HUES6 (cell line): ENCODE results near the gene RIMS4.

ENCODE experiments used
- H3K27ac ChIP-seq: 2 replicates; pipeline ENCODE4 v1.7.0; 2013; ENCODE audit warnings: low read depth, mild to moderate bottlenecking, low read length, inconsistent platforms
- H3K27me3 ChIP-seq: 2 replicates; pipeline ENCODE4 v1.6.1; 2013; ENCODE audit warnings: low read length; ENCODE audit not compliant: control insufficient read depth, insufficient read depth
- H3K36me3 ChIP-seq: 2 replicates; pipeline ENCODE4 v1.6.1; 2013; ENCODE audit warnings: low read length; ENCODE audit not compliant: control insufficient read depth, insufficient read depth
- H3K4me1 ChIP-seq: 2 replicates; pipeline ENCODE4 v1.6.1; 2013; ENCODE audit warnings: low read length; ENCODE audit not compliant: control insufficient read depth, insufficient read depth
- H3K4me3 ChIP-seq: 2 replicates; pipeline ENCODE4 v1.5.1; 2013; ENCODE audit warnings: low read depth, low read length
- H3K9ac ChIP-seq: one replicate; pipeline ENCODE4 v1.6.1; 2013; ENCODE audit warnings: mild to moderate bottlenecking, low read length
- H3K9me3 ChIP-seq: 2 replicates; pipeline ENCODE4 v1.6.1; 2013; ENCODE audit warnings: low read depth, low read length; ENCODE audit not compliant: control insufficient read depth, insufficient read depth

The RIMS4 gene

GRCh38 chr20:44810391-44811149, at the start of gene RIMS4:
Gene RIMS4 (minus strand): TSS chr20:44810546. CDS start chr20:44810271, 275 bp downstream.
- H3K27me3 ChIP-seq, result peaks cover 72% of the 10 kb centered on the region
- no peak within 1 kb of the TSS for H3K9ac ChIP-seq
- no peaks in the 10 kb centered on the region for H3K4me1 ChIP-seq
- H3K27ac ChIP-seq, result no peak within 1 kb of the TSS
- H3K9me3 ChIP-seq, result no peaks in the 10 kb centered on the region
- H3K36me3 ChIP-seq, result no peaks in the 10 kb centered on the region
- peak within 1 kb of the TSS; percentile 54 for H3K4me3 ChIP-seq

- H3K4me3 ChIP-seq, result no peak overlapping the region
- H3K36me3 ChIP-seq, result no peaks in the 10 kb centered on the region
- H3K27me3 ChIP-seq, result no peaks in the 10 kb centered on the region
- H3K27ac ChIP-seq, result no peak overlapping the region
- no peak overlapping the region for H3K9ac ChIP-seq
- H3K4me1 ChIP-seq, result no peaks in the 10 kb centered on the region
- no peaks in the 10 kb centered on the region for H3K9me3 ChIP-seq
These were observed 48.4 kb upstream of the RIMS4 start for GRCh38 chr20:44858606-44859360.

- no peak overlapping the region for H3K27ac ChIP-seq
- no peak overlapping the region for H3K4me3 ChIP-seq
- H3K4me1 ChIP-seq, result no peaks in the 10 kb centered on the region
- no peaks in the 10 kb centered on the region for H3K27me3 ChIP-seq
- H3K36me3 ChIP-seq, result no peaks in the 10 kb centered on the region
- H3K9me3 ChIP-seq, result no peaks in the 10 kb centered on the region
- H3K9ac ChIP-seq, result no peak overlapping the region
These were observed 46.6 kb upstream of the RIMS4 start for GRCh38 chr20:44856856-44857448.

GRCh38 chr20:44856442-44856841, 46.1 kb upstream of the RIMS4 start:
- Histone ChIP-seq H3K36me3 (no peaks in the 10 kb centered on the region), H3K27ac (no peak overlapping the region)

DNA sequence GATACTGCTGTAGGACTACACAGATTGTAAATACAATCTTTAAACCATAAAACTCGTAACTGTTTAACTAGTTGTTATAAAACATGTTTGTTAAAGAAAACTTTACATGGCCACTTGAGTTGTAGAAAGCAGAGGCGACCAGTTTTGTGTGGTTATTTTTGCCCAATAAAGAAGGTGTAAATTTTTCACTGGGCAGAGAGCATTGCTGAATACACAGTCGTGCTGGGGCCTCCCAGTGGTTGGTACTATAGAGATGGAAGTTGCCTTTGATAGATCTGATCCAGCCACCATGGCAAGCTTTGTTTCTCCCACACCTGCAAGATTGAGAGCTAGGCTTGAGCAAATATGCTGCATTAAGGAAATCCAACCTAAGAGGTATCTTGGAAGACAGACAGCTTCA, 41.2 kb upstream of the RIMS4 start:
- Histone ChIP-seq H3K27ac (no peak overlapping the region), H3K9ac (no peak overlapping the region), H3K36me3 (no peaks in the 10 kb centered on the region), H3K4me3 (no peak overlapping the region), H3K9me3 (no peaks in the 10 kb centered on the region), H3K27me3 (no peaks in the 10 kb centered on the region), H3K4me1 (no peaks in the 10 kb centered on the region)

More at GRCh38 chr20:44856442-44856841, 46.1 kb upstream of the RIMS4 start:
- Histone ChIP-seq H3K27me3 (no peaks in the 10 kb centered on the region), H3K9ac (no peak overlapping the region), H3K9me3 (no peaks in the 10 kb centered on the region), H3K4me1 (no peaks in the 10 kb centered on the region), H3K4me3 (no peak overlapping the region)

DNA sequence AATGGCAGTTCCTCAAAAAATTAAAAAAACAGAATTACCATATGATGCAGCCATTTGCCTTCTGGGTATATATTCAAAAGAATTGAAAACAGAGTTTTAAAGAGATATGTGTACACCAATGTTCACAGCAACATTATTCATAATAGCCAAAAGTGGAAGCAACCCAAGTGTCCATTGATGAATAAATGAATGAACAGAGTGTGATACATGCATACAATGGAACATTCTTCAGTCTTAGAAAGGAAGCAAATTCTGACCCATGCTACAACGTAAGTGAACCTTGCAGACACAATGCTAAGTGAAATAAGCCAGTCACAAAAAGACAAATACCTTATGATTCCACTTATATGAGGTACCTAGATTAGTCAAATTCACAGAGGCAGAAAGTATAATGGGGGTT, 40.5 kb upstream of the RIMS4 start:
- H3K27me3 ChIP-seq, result no peaks in the 10 kb centered on the region
- no peak overlapping the region for H3K27ac ChIP-seq
- H3K4me3 ChIP-seq, result no peak overlapping the region
- no peaks in the 10 kb centered on the region for H3K9me3 ChIP-seq
- no peaks in the 10 kb centered on the region for H3K36me3 ChIP-seq
- no peak overlapping the region for H3K9ac ChIP-seq
- H3K4me1 ChIP-seq, result no peaks in the 10 kb centered on the region

DNA sequence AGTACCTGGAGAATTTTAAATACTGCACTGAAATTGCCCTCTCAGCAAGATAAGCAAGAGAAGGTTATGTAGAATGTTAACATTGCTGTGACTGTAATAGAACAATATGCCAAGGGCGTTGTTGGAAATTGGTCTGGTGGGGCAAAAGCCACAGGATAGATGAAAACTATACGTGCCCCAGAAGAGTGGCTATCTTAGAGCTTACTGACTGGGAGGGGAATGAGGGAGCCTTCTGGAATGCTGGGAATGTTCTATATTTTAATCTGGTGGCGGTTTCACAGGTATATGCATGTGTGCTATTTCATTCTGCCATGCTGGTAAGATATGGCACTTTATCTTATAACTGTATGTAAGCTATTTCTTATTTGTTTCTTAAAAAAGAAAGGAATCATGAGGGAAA, 39.9 kb upstream of the RIMS4 start:
- H3K4me3 ChIP-seq, result no peak overlapping the region
- no peaks in the 10 kb centered on the region for H3K36me3 ChIP-seq
- H3K27me3 ChIP-seq, result no peaks in the 10 kb centered on the region
- no peaks in the 10 kb centered on the region for H3K4me1 ChIP-seq
- no peaks in the 10 kb centered on the region for H3K9me3 ChIP-seq
- H3K9ac ChIP-seq, result no peak overlapping the region
- no peak overlapping the region for H3K27ac ChIP-seq

- no peak overlapping the region for H3K9ac ChIP-seq
- no peak overlapping the region for H3K27ac ChIP-seq
- no peaks in the 10 kb centered on the region for H3K4me1 ChIP-seq
- no peaks in the 10 kb centered on the region for H3K36me3 ChIP-seq
- no peaks in the 10 kb centered on the region for H3K9me3 ChIP-seq
- no peaks in the 10 kb centered on the region for H3K27me3 ChIP-seq
- no peak overlapping the region for H3K4me3 ChIP-seq
These were observed 39.4 kb upstream of the RIMS4 start for GRCh38 chr20:44849703-44850102.

DNA sequence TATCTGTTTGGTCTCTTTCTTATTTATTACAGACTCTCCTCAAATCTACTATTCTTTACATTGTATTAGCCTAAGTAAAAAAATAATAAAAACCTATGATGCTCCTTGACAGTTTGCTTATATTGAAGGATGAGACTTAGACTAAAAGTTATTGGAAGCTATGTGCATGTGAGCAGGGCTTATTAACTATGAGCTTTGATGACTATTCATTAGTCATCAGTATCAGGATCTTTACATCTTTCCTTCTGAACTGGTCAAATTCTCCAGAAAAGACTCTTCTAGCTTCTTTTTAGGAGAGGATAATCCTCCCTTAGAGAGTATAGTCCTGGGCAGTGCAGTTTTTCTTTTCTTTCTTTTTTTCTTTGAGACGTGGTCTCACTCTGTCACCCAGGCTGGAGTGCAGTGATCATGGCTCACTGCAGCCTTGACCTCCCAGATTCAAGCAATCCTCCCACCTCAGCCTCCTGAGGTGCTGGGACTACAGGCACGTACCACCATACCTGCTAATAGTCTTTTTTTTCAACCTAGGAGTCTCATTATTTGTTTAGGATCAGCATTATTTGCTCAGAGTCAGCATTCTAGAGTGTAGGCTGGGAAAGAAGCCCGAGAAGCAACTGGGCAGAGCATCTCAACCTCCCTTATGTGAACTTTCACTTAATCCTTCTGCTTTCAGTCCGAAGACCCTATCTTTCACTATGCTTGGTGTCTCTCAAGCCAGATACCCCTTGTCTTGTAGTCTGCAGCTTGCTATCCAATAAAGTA, 38.1 kb upstream of the RIMS4 start:
- no peak overlapping the region for H3K9ac ChIP-seq

GRCh38 chr20:44843876-44844275, 33.5 kb upstream of the RIMS4 start:
- no peaks in the 10 kb centered on the region for H3K36me3 ChIP-seq
- no peak overlapping the region for H3K27ac ChIP-seq
- no peak overlapping the region for H3K9ac ChIP-seq
- H3K27me3 ChIP-seq, result no peaks in the 10 kb centered on the region
- no peaks in the 10 kb centered on the region for H3K4me1 ChIP-seq
- H3K9me3 ChIP-seq, result 0 out of 2 replicates have a peak, but pooled peaks cover 2% of the 10 kb centered on the region
- no peak overlapping the region for H3K4me3 ChIP-seq

More for the DNA sequence above, 38.1 kb upstream of the RIMS4 start:
- Histone ChIP-seq H3K27me3 (no peaks in the 10 kb centered on the region), H3K4me3 (no peak overlapping the region), H3K36me3 (no peaks in the 10 kb centered on the region), H3K27ac (no peak overlapping the region), H3K4me1 (no peaks in the 10 kb centered on the region), H3K9me3 (no peaks in the 10 kb centered on the region)
